ENCODE results near the gene KCNIP1. TPM values are rescaled to one million over a fixed set of nuclear protein-coding genes. Genes with fewer than 3 reads are reported as not detected.

KCNIP1 gene
- total and polyA plus RNA-seq, 8 donors: 0.20 to 0.73 (median 0.31) TPM; not detected in 3

DNA sequence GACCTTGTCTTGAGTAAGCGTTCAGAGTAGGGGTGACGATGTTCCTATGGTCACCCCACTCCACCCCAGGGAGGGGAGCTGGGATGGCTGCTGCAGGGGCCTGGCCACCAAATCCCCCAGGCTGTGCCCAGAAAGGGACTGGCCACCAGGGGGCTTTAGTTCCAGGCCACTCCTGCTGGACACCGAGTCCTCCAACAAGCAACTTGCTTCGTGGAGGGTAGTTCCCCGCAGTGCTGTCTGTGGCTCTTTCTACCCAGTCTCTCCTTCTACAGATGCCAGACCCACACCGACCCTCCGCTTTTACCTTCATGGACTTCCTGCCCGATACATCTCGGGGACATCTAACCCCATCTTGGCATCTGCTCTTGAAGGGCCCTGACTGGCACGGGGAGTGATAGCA is 244.0 kb downstream of the KCNIP1 start:
- intact Hi-C loops (cut with DNase I; ENCODE audit: low total_unique reads): no loop called here
- Histone ChIP-seq H3K27ac (no peak overlapping the region), H3K9me3 (no peaks in the 10 kb centered on the region), H3K4me1 (peaks cover 41 to 77% (median 51%) of the 10 kb centered on the region in 4 donors), H3K4me3 (no peak overlapping the region), H3K27me3 (peaks cover 0 to 33% (median 7%) of the 10 kb centered on the region in 3 donors), H3K36me3 (no peaks in the 10 kb centered on the region)
- TF ChIP-seq, protein P1, sequence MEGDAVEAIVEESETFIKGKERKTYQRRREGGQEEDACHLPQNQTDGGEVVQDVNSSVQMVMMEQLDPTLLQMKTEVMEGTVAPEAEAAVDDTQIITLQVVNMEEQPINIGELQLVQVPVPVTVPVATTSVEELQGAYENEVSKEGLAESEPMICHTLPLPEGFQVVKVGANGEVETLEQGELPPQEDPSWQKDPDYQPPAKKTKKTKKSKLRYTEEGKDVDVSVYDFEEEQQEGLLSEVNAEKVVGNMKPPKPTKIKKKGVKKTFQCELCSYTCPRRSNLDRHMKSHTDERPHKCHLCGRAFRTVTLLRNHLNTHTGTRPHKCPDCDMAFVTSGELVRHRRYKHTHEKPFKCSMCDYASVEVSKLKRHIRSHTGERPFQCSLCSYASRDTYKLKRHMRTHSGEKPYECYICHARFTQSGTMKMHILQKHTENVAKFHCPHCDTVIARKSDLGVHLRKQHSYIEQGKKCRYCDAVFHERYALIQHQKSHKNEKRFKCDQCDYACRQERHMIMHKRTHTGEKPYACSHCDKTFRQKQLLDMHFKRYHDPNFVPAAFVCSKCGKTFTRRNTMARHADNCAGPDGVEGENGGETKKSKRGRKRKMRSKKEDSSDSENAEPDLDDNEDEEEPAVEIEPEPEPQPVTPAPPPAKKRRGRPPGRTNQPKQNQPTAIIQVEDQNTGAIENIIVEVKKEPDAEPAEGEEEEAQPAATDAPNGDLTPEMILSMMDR (IDR thresholded peaks at IDR 0.05): peak in 2 of 7 experiments; percentile 13 to 22
- TF ChIP-seq POLR2AphosphoS5 (IDR thresholded peaks at IDR 0.05): no peak
- no peak for TF ChIP-seq EP300 (IDR thresholded peaks at IDR 0.05)
- no peak for TF ChIP-seq POLR2A (IDR thresholded peaks at IDR 0.05)
- 85 to 93% (median 87%) methylated on average over 10 of the region's 10 CpGs for WGBS, 5 donors
- DNase-seq: no peak

DNA sequence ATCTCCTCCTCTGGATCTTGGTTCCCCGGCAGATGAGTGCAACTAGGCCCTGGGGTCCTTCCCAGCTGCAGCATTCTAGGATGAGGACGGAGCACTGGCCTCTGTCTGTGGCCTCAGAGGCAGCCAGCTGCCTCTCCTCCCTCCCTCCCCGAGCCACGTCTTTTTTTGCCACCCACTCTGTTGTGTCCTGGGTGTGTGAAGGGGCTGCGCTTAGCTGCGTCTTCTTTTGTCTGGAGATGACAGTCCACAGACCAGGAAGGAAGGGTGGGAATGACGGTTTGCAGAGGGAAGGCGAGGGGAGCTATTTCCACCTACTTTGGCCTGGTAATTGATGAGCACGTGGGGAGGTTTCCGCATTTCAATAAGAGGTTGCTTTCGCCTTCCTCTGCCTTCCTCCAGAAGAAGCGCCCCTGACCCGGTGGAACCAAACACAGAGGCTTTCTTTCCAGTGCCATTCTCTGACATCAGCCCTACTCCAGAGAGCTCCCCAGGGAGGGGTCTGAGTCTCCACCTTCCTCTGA is 245.2 kb downstream of the KCNIP1 start:
- Histone ChIP-seq H3K9me3 (no peaks in the 10 kb centered on the region), H3K4me3 (no peak overlapping the region), H3K27ac (no peak overlapping the region), H3K36me3 (no peaks in the 10 kb centered on the region), H3K27me3 (peaks cover 0 to 31% (median 7%) of the 10 kb centered on the region in 3 donors), H3K4me1 (peaks cover 41 to 81% (median 50%) of the 10 kb centered on the region in 4 donors)
- DNase-seq: no peak
- intact Hi-C loops (cut with DNase I; ENCODE audit: low total_unique reads): no loop called here
- 70 to 77% (median 75%) methylated on average over 13 of the region's 13 CpGs for WGBS, 5 donors
- TF ChIP-seq POLR2AphosphoS5 (IDR thresholded peaks at IDR 0.05) (no peak), EP300 (IDR thresholded peaks at IDR 0.05) (no peak), POLR2A (IDR thresholded peaks at IDR 0.05) (no peak)
- TF ChIP-seq, protein P1 (IDR thresholded peaks at IDR 0.05): no peak

DNA sequence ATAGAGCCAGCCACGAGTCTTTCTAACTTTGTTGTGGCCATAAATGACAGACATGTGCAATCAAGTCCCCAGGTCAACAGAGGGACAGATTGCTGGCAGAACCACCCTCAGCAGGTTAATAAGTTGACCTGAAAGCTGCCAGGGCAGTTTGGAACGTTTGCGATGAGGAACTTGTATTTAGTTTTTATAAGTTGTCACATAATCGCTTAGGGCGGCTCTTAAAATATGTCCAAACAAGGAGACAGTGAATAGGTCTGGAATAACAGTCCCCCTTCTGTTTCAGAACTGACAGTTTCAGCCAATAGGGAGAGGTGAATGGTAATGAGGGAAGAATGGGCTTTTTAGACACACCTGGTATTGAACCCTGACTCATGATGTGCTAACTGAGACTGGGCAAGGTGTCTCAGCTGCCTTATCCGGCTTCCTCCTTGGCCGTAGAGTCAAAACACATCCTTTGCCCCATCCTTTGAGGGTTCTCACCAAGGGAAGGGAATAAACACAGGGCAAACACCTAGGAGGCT is 246.2 kb downstream of the KCNIP1 start:
- Histone ChIP-seq H3K4me1 (peaks cover 32 to 72% (median 41%) of the 10 kb centered on the region in 4 donors), H3K27me3 (peaks cover 0 to 22% (median 7%) of the 10 kb centered on the region in 3 donors), H3K27ac (peak overlapping the region in 2 of 5 donors; percentile 24 to 44), H3K4me3 (no peak overlapping the region), H3K9me3 (no peaks in the 10 kb centered on the region), H3K36me3 (no peaks in the 10 kb centered on the region)
- peak in 1 of 2 donors; percentile 47 for DNase-seq
- 41 to 57% (median 47%) methylated on average over 7 of the region's 7 CpGs for WGBS, 5 donors
- TF ChIP-seq, protein P1 (IDR thresholded peaks at IDR 0.05): no peak
- TF ChIP-seq EP300 (IDR thresholded peaks at IDR 0.05) (no peak), POLR2AphosphoS5 (IDR thresholded peaks at IDR 0.05) (no peak), POLR2A (IDR thresholded peaks at IDR 0.05) (no peak)
- intact Hi-C loops (cut with DNase I; ENCODE audit: low total_unique reads): no loop called here

DNA sequence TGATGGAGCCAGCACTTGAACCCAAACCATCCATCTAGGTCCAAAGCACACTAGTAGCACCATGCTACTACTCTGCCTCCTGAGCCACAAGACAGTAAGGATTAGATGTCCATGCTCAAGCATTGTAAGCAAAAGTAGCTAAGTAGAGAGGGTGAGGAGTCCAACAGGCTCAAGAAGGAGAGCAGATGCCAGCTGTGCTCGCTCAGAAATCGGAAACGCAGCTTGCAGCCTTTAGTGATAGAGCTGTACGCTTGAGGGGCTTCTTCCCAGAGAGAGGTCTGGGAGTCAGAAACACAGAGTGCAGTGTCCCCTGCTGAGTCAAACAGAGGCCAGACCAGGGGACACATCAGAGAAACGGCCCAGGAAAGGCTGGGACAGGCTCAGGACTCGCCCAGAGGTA is 247.0 kb downstream of the KCNIP1 start:
- 58 to 75% (median 64%) methylated on average over 6 of the region's 6 CpGs for WGBS, 5 donors
- H3K9me3 ChIP-seq: no peaks in the 10 kb centered on the region
- no peaks in the 10 kb centered on the region for H3K36me3 ChIP-seq
- DNase-seq: no peak
- H3K27me3 ChIP-seq: peaks cover 0 to 14% (median 4%) of the 10 kb centered on the region in 3 donors
- TF ChIP-seq POLR2A (IDR thresholded peaks at IDR 0.05): no peak
- TF ChIP-seq POLR2AphosphoS5 (IDR thresholded peaks at IDR 0.05): no peak
- TF ChIP-seq, protein P1 (IDR thresholded peaks at IDR 0.05): no peak
- TF ChIP-seq EP300 (IDR thresholded peaks at IDR 0.05): no peak
- no peak overlapping the region for H3K4me3 ChIP-seq
- peaks cover 25 to 72% (median 40%) of the 10 kb centered on the region in 4 donors for H3K4me1 ChIP-seq
- intact Hi-C loops (cut with DNase I; ENCODE audit: low total_unique reads): no loop called here
- peak overlapping the region in 1 of 5 donors; percentile 24 for H3K27ac ChIP-seq

Data from stomach (tissue), 9 donors.